Erythroblast (primary cell): ENCODE measurements around the gene WAS.

Experiments used
- GATA1 ChIP-seq: IDR thresholded peaks from 2 replicates; pipeline ENCODE4 v1.6.1; 2011; ENCODE audit warnings: low read depth, mild to moderate bottlenecking, control low read depth, low read length, moderate library complexity
- POLR2A ChIP-seq: IDR thresholded peaks from 2 replicates; pipeline ENCODE4 v1.6.1; 2011; ENCODE audit warnings: mild to moderate bottlenecking, low read length

- no peak for TF ChIP-seq POLR2A
- no peak for TF ChIP-seq GATA1
These were observed 5.0 kb downstream of the WAS start for GRCh38 chrX:48688531-48689150.
